ENCODE results near the gene ZSCAN20.

Gene ZSCAN20

GRCh38 chr1:33462405-33463164 lies 9.9 kb upstream of the ZSCAN20 start:
- Histone ChIP-seq H3K27me3 (ENCODE audit: low read length) (no peaks in the 10 kb centered on the region), H3K4me2 (ENCODE audit: low read depth, low read length, poor library complexity, severe bottlenecking) (no peak overlapping the region), H3K4me3 (ENCODE audit: insufficient read depth, low read length, poor library complexity, severe bottlenecking) (no peak overlapping the region)

GRCh38 chr1:33464552-33464951 lies 7.9 kb upstream of the ZSCAN20 start:
- Histone ChIP-seq H2AFZ (ENCODE audit: low read depth, low read length, severe bottlenecking) (no peak overlapping the region), H3K27ac (ENCODE audit: low read depth, low read length) (no peak overlapping the region), H3K9me3 (ENCODE audit: insufficient read depth, low read length) (no peaks in the 10 kb centered on the region), H3K36me3 (ENCODE audit: low read length) (no peaks in the 10 kb centered on the region), H3K9ac (ENCODE audit: low read length) (no peak overlapping the region), H3K4me3 (ENCODE audit: insufficient read depth, low read length, poor library complexity, severe bottlenecking) (no peak overlapping the region), H3K79me2 (ENCODE audit: insufficient read depth, low read length) (no peaks in the 10 kb centered on the region), H4K20me1 (ENCODE audit: low read depth, low read length) (no peaks in the 10 kb centered on the region), H3K9me2 (replicated peaks; ENCODE audit: insufficient read depth, low read length) (no peaks in the 10 kb centered on the region), H3K27me3 (ENCODE audit: low read length) (no peaks in the 10 kb centered on the region), H3K4me2 (ENCODE audit: low read depth, low read length, poor library complexity, severe bottlenecking) (no peak overlapping the region), H3F3A (ENCODE audit: insufficient read depth) (no peaks in the 10 kb centered on the region)
- TF ChIP-seq, protein P1, sequence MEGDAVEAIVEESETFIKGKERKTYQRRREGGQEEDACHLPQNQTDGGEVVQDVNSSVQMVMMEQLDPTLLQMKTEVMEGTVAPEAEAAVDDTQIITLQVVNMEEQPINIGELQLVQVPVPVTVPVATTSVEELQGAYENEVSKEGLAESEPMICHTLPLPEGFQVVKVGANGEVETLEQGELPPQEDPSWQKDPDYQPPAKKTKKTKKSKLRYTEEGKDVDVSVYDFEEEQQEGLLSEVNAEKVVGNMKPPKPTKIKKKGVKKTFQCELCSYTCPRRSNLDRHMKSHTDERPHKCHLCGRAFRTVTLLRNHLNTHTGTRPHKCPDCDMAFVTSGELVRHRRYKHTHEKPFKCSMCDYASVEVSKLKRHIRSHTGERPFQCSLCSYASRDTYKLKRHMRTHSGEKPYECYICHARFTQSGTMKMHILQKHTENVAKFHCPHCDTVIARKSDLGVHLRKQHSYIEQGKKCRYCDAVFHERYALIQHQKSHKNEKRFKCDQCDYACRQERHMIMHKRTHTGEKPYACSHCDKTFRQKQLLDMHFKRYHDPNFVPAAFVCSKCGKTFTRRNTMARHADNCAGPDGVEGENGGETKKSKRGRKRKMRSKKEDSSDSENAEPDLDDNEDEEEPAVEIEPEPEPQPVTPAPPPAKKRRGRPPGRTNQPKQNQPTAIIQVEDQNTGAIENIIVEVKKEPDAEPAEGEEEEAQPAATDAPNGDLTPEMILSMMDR (IDR thresholded peaks at IDR 0.05; ENCODE audit: insufficient read depth, low read length, poor library complexity, severe bottlenecking): no peak
- no peak for TF ChIP-seq EZH2phosphoT487 (conservative IDR thresholded peaks at IDR 0.05; ENCODE audit: low read length)

More at GRCh38 chr1:33462405-33463164, 9.9 kb upstream of the ZSCAN20 start:
- Histone ChIP-seq H3F3A (ENCODE audit: insufficient read depth) (no peaks in the 10 kb centered on the region), H3K9ac (ENCODE audit: low read length) (no peak overlapping the region), H3K9me2 (replicated peaks; ENCODE audit: insufficient read depth, low read length) (no peaks in the 10 kb centered on the region), H3K36me3 (ENCODE audit: low read length) (no peaks in the 10 kb centered on the region), H3K9me3 (ENCODE audit: insufficient read depth, low read length) (no peaks in the 10 kb centered on the region), H3K79me2 (ENCODE audit: insufficient read depth, low read length) (no peaks in the 10 kb centered on the region), H2AFZ (ENCODE audit: low read depth, low read length, severe bottlenecking) (no peak overlapping the region), H4K20me1 (ENCODE audit: low read depth, low read length) (no peaks in the 10 kb centered on the region), H3K27ac (ENCODE audit: low read depth, low read length) (no peak overlapping the region)
- TF ChIP-seq EZH2phosphoT487 (conservative IDR thresholded peaks at IDR 0.05; ENCODE audit: low read length): no peak
- TF ChIP-seq, protein P1 (IDR thresholded peaks at IDR 0.05; ENCODE audit: insufficient read depth, low read length, poor library complexity, severe bottlenecking): no peak

GRCh38 chr1:33465316-33465715 lies 7.1 kb upstream of the ZSCAN20 start:
- Histone ChIP-seq H3K79me2 (ENCODE audit: insufficient read depth, low read length) (no peaks in the 10 kb centered on the region), H3K36me3 (ENCODE audit: low read length) (no peaks in the 10 kb centered on the region), H3K9me3 (ENCODE audit: insufficient read depth, low read length) (no peaks in the 10 kb centered on the region), H3K9ac (ENCODE audit: low read length) (no peak overlapping the region), H3K27ac (ENCODE audit: low read depth, low read length) (no peak overlapping the region), H2AFZ (ENCODE audit: low read depth, low read length, severe bottlenecking) (no peak overlapping the region), H3K27me3 (ENCODE audit: low read length) (no peaks in the 10 kb centered on the region), H3K9me2 (replicated peaks; ENCODE audit: insufficient read depth, low read length) (no peaks in the 10 kb centered on the region), H3K4me2 (ENCODE audit: low read depth, low read length, poor library complexity, severe bottlenecking) (no peak overlapping the region), H4K20me1 (ENCODE audit: low read depth, low read length) (no peaks in the 10 kb centered on the region), H3F3A (ENCODE audit: insufficient read depth) (no peaks in the 10 kb centered on the region), H3K4me3 (ENCODE audit: insufficient read depth, low read length, poor library complexity, severe bottlenecking) (no peak overlapping the region)
- no peak for TF ChIP-seq EZH2phosphoT487 (conservative IDR thresholded peaks at IDR 0.05; ENCODE audit: low read length)
- TF ChIP-seq, protein P1 (IDR thresholded peaks at IDR 0.05; ENCODE audit: insufficient read depth, low read length, poor library complexity, severe bottlenecking): no peak

All from SU-DHL-6 (cell line).